H1 (cell line): ENCODE results near the gene AFG1L. TPM values are rescaled to one million over a fixed set of nuclear protein-coding genes. Genes with fewer than 3 reads are reported as not detected.

Experiments
- CTCF ChIA-PET: fragments of 300-600 bp; sonication (Branson Sonifier 250); formaldehyde crosslinking; loops from one replicate; lab custom pipeline; 2021; ENCODE audit not compliant: partially characterized antibody; lab: Charles Lee
- POLR2A ChIA-PET: fragments of 300-600 bp; sonication (Branson Sonifier 250); formaldehyde crosslinking; loops from one replicate; lab custom pipeline; 2021; ENCODE audit warnings: inconsistent platforms; ENCODE audit not compliant: partially characterized antibody; lab: Charles Lee
- DNase-seq, 2 experiments: peaks; one replicate each; pipeline versions ENCODE4 v3.0.0 to v3.0.0-alpha.2; 2010 to 2022; ENCODE audit warnings: low spot score in 2 of 2, low read depth in 1 of 2, mixed read lengths in 1 of 2
- FAIRE-seq: peaks from 2 replicates; lab custom pipeline; 2011; peaks lifted over from hg19 to GRCh38; lab: Jason Lieb, UNC
- H2AFZ ChIP-seq: 2 replicates; pipeline ENCODE4 v1.8.1; 2012; ENCODE audit warnings: low read length, inconsistent platforms
- H2AK5ac ChIP-seq: 2 replicates; pipeline ENCODE4 v1.6.1; 2013; ENCODE audit warnings: low read depth, low read length
- H2BK120ac ChIP-seq: replicated peaks from 2 replicates; pipeline ENCODE3; 2013; ENCODE audit warnings: low read depth, low read length, inconsistent platforms
- H2BK12ac ChIP-seq: 2 replicates; pipeline ENCODE4 v1.6.1; 2013; ENCODE audit warnings: low read depth, low read length
- H2BK15ac ChIP-seq: 2 replicates; pipeline ENCODE4 v1.6.1; 2013; ENCODE audit warnings: low read length
- H2BK20ac ChIP-seq: 2 replicates; pipeline ENCODE4 v1.6.1; 2013; ENCODE audit warnings: low read length
- H2BK5ac ChIP-seq: 2 replicates; pipeline ENCODE4 v1.6.1; 2013; ENCODE audit warnings: low read depth, low read length
- H3K14ac ChIP-seq: 2 replicates; pipeline ENCODE4 v1.6.1; 2013; ENCODE audit warnings: inconsistent platforms; ENCODE audit not compliant: insufficient read length
- H3K18ac ChIP-seq: 2 replicates; pipeline ENCODE4 v1.6.1; 2013; ENCODE audit warnings: low read length; ENCODE audit errors: extremely low read depth
- H3K23ac ChIP-seq: 2 replicates; pipeline ENCODE4 v1.6.1; 2013; ENCODE audit warnings: inconsistent platforms; ENCODE audit not compliant: insufficient read length
- H3K23me2 ChIP-seq: 2 replicates; pipeline ENCODE4 v1.6.1; 2013; ENCODE audit warnings: low read depth, low read length
- H3K27ac ChIP-seq: 2 replicates; pipeline ENCODE4 v1.6.1; 2011; ENCODE audit warnings: low read depth, low read length, inconsistent platforms
- H3K27me3 ChIP-seq, 4 experiments: replicated peaks in 1 of 4; 1 replicate in 1 of 4; 2 replicates in 3 of 4; pipeline versions ENCODE4 v1.6.1 to v1.8.1; 2011 to 2013; ENCODE audit warnings: low read length in 3 of 4, mild to moderate bottlenecking in 3 of 4, inconsistent platforms in 2 of 4, mixed read lengths in 2 of 4, moderate library complexity in 1 of 4; ENCODE audit not compliant: control insufficient read depth in 3 of 4, insufficient read depth in 3 of 4; ENCODE audit errors: extremely low read depth in 1 of 4
- H3K36me3 ChIP-seq, 4 experiments: 2 replicates each; pipeline versions ENCODE4 v1.6.1 to v1.8.1; 2011 to 2013; ENCODE audit warnings: mild to moderate bottlenecking in 4 of 4, low read length in 3 of 4, moderate library complexity in 2 of 4, control low read depth in 1 of 4, inconsistent platforms in 1 of 4; ENCODE audit not compliant: insufficient read depth in 4 of 4, control insufficient read depth in 2 of 4
- H3K4ac ChIP-seq: replicated peaks from 2 replicates; pipeline ENCODE3; 2013; ENCODE audit warnings: low read length, low read depth, mixed read lengths, inconsistent platforms; ENCODE audit not compliant: insufficient read length
- H3K4me1 ChIP-seq, 4 experiments: replicated peaks in 1 of 4; 1 replicate in 1 of 4; 2 replicates in 3 of 4; pipeline versions ENCODE4 v1.6.1 to v1.8.1; 2011 to 2013; ENCODE audit warnings: low read length in 3 of 4, inconsistent platforms in 2 of 4, mixed read lengths in 1 of 4; ENCODE audit not compliant: insufficient read depth in 4 of 4, control insufficient read depth in 3 of 4
- H3K4me2 ChIP-seq, 2 experiments: 2 replicates each; pipeline versions ENCODE4 v1.6.1 to v1.8.1; 2011 to 2013; ENCODE audit warnings: low read depth in 2 of 2, low read length in 2 of 2, control low read depth in 1 of 2, inconsistent platforms in 1 of 2, mild to moderate bottlenecking in 1 of 2; ENCODE audit not compliant: insufficient read depth in 1 of 2
- H3K4me3 ChIP-seq, 4 experiments: fragments of 200-600, 300-600 bp in 1 of 4; sonication (generic), shearing (Covaris generic), sonication (Bioruptor Twin) in 1 of 4; 2 replicates each; pipeline versions ENCODE4 v1.5.1 to v1.8.1; 2011 to 2016; ENCODE audit warnings: low read length in 4 of 4, low read depth in 3 of 4, control low read depth in 2 of 4, inconsistent platforms in 2 of 4, mild to moderate bottlenecking in 2 of 4, mixed read lengths in 1 of 4, moderate library complexity in 1 of 4; ENCODE audit not compliant: insufficient read depth in 2 of 4; ENCODE audit errors: extremely low read depth in 1 of 4
- H3K56ac ChIP-seq: replicated peaks from 2 replicates; pipeline ENCODE3; 2013; ENCODE audit warnings: low read depth, mild to moderate bottlenecking, mixed read lengths, low read length, inconsistent platforms; ENCODE audit not compliant: insufficient read length
- H3K79me1 ChIP-seq: 2 replicates; pipeline ENCODE4 v1.6.1; 2013; ENCODE audit warnings: low read depth, low read length, control low read depth
- H3K79me2 ChIP-seq, 2 experiments: 2 replicates each; pipeline versions ENCODE4 v1.6.1 to v1.8.1; 2012 to 2013; ENCODE audit warnings: low read length in 2 of 2, mild to moderate bottlenecking in 2 of 2, inconsistent platforms in 1 of 2; ENCODE audit not compliant: insufficient read depth in 2 of 2, control insufficient read depth in 1 of 2
- H3K9ac ChIP-seq, 4 experiments: replicated peaks in 1 of 4; 1 replicate in 1 of 4; 2 replicates in 3 of 4; pipeline versions ENCODE4 v1.6.1 to v1.8.1; 2011 to 2013; ENCODE audit warnings: low read depth in 3 of 4, low read length in 3 of 4, control low read depth in 2 of 4, mild to moderate bottlenecking in 2 of 4, moderate library complexity in 2 of 4, inconsistent platforms in 1 of 4; ENCODE audit errors: extremely low read depth in 1 of 4
- H3K9me3 ChIP-seq, 2 experiments: 2 replicates each; pipeline versions ENCODE4 v1.6.1 to v1.8.1; 2012 to 2013; ENCODE audit warnings: mild to moderate bottlenecking in 2 of 2, moderate library complexity in 2 of 2, control low read depth in 1 of 2, inconsistent platforms in 1 of 2, low read depth in 1 of 2, low read length in 1 of 2, mixed read lengths in 1 of 2; ENCODE audit not compliant: insufficient read depth in 2 of 2
- H4K20me1 ChIP-seq, 2 experiments: replicated peaks in 1 of 2; 2 replicates each; pipeline versions ENCODE3 to v1.8.1; 2011 to 2013; ENCODE audit warnings: inconsistent platforms in 2 of 2, low read length in 2 of 2, mild to moderate bottlenecking in 1 of 2; ENCODE audit not compliant: insufficient read depth in 2 of 2, control insufficient read depth in 1 of 2
- H4K5ac ChIP-seq: 2 replicates; pipeline ENCODE4 v1.6.1; 2013; ENCODE audit warnings: low read length, low read depth, mixed read lengths, inconsistent platforms; ENCODE audit not compliant: insufficient read length
- H4K8ac ChIP-seq: 2 replicates; pipeline ENCODE4 v1.8.0; 2013; ENCODE audit warnings: mild to moderate bottlenecking, moderate library complexity, low read length, inconsistent platforms; ENCODE audit not compliant: insufficient read depth; ENCODE audit errors: extremely low read depth
- H4K91ac ChIP-seq: replicated peaks from 2 replicates; pipeline ENCODE3; 2013; ENCODE audit warnings: low read length, mixed read lengths, inconsistent platforms; ENCODE audit not compliant: insufficient read length
- CEBPB ChIP-seq: IDR thresholded peaks from 2 replicates; pipeline ENCODE4 v1.6.1; 2012; ENCODE audit warnings: low read depth, low read length
- GTF2F1 ChIP-seq: IDR thresholded peaks from 2 replicates; pipeline ENCODE4 v1.6.1; 2012; ENCODE audit warnings: low read depth, low read length, improper control_type of control experiment, borderline replicate concordance
- SP2 ChIP-seq: IDR thresholded peaks from 2 replicates; pipeline ENCODE4 v1.6.1; 2012; ENCODE audit warnings: mild to moderate bottlenecking, low read length, inconsistent platforms
- WGBS, 2 experiments: shearing (Covaris generic) in 1 of 2; methylation state at CpG; one replicate each; pipeline versions ENCODE4 v1.1.6 to v1.1.7; 2013 to 2015; ENCODE audit warnings: low lambda C conversion rate in 2 of 2, mixed read lengths in 2 of 2, inconsistent platforms in 1 of 2, low coverage in 1 of 2, missing lambda C conversion rate in 1 of 2; ENCODE audit not compliant: insufficient replicate concordance in 2 of 2, insufficient coverage in 1 of 2, insufficient read length in 1 of 2; ENCODE audit errors: extremely low coverage in 1 of 2, missing lambda C conversion rate in 1 of 2; 5-methylcytosine and 5-hydroxymethylcytosine counted together
- polyA plus RNA-seq, 7 experiments: library from polyadenylated mRNA; depleted of rRNA in 3 of 7; stranded (reverse) in 5 of 7; unstranded in 2 of 7; fragments of >200 nt in 5 of 7; fragments of 200-250 nt in 2 of 7; gene quantifications; 1 replicate in 5 of 7; 2 replicates in 1 of 7; 4 replicates in 1 of 7; pipeline versions ENCODE4 v1.2.1 to v1.2.3, GENCODE V29; 2011 to 2013; ENCODE audit warnings: missing spikeins in 2 of 7, mixed read lengths in 2 of 7
- total RNA-seq: library from RNA; stranded (reverse); fragmentation: NEBNext Ultra II Directional; extraction: Animal tissue kit (Norgen Biotek cat#: 25700); gene quantifications from 2 replicates; pipeline ENCODE4 v1.2.1, GENCODE V29; 2021

Gene AFG1L
- total and polyA plus RNA-seq, 2 of the 8 experiments (the other 6 are each of a cell fraction or from before 2014, with no cell fraction given), result 0.98 to 5.7 TPM

DNA sequence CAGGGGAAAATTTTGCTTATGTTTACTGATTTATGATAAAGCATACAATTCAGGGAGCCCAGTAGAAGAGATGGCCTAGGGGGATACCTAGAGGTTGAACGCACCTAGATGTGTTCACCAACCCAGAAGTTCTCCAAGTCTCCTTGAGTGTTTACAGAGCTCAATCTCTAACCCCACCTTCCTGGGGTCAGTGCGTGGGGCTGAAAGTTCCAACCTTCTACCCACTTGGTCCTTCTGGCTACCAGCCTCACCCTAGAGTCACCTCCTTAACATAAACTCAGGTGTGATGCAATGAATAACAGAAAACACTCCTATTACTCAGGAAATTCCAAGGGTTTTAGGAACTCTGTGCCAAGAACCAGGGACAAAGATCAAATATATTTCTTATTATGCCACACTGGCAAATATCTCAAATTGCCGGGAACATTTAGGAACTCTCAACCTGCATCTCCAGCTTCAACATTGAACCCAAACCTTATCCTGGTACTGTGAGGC, 26.4 kb downstream of the AFG1L start:
- H3K36me3 ChIP-seq, result no peaks in the 10 kb centered on the region; a peak in 1 of 8 replicates
- FAIRE-seq (no peak), DNase-seq (no peak)
- no peak overlapping the region for H3K4me2 ChIP-seq
- no peak overlapping the region for H3K4ac ChIP-seq
- H2AK5ac ChIP-seq, result no peak overlapping the region
- no peaks in the 10 kb centered on the region for H3K79me1 ChIP-seq
- H3K23me2 ChIP-seq, result no peaks in the 10 kb centered on the region
- H3K4me3 ChIP-seq, result no peak overlapping the region
- H2BK20ac ChIP-seq, result no peak overlapping the region
- no peaks in the 10 kb centered on the region for H3K9me3 ChIP-seq
- no peaks in the 10 kb centered on the region for H3K4me1 ChIP-seq
- H3K56ac ChIP-seq, result no peak overlapping the region
- WGBS, 2 experiments, result 91% methylated on average over 3 of the region's 3 CpGs; no CpG with 5 or more reads in 1 of the 2 experiments
- no peak overlapping the region for H2BK5ac ChIP-seq
- H4K8ac ChIP-seq, result no peak overlapping the region
- H3K27ac ChIP-seq, result no peak overlapping the region
- CTCF ChIA-PET, result interaction anchor here (0.8 to 1.5 kb wide), 3 partner anchors 16 to 18 kb away, joined by 3 to 6 read pairs (median 3); no protein-coding TSS in a partner anchor
- no peak overlapping the region for H3K18ac ChIP-seq
- POLR2A ChIA-PET, result interaction anchor here (2.1 kb wide), 1 partner anchor 26 kb away, joined by 4 read pairs; the partner anchor contains the start of gene AFG1L
- H2AFZ ChIP-seq, result no peak overlapping the region
- H2BK15ac ChIP-seq, result no peak overlapping the region
- no peak overlapping the region for H4K91ac ChIP-seq
- H3K9ac ChIP-seq, result no peak overlapping the region
- no peaks in the 10 kb centered on the region for H3K79me2 ChIP-seq
- no peak overlapping the region for H3K23ac ChIP-seq
- H3K27me3 ChIP-seq, result no peaks in the 10 kb centered on the region
- no peak for TF ChIP-seq CEBPB
- no peak for TF ChIP-seq SP2
- TF ChIP-seq GTF2F1, result no peak
- H4K5ac ChIP-seq, result no peak overlapping the region
- no peaks in the 10 kb centered on the region for H4K20me1 ChIP-seq
- no peak overlapping the region for H2BK12ac ChIP-seq
- H2BK120ac ChIP-seq, result no peak overlapping the region
- H3K14ac ChIP-seq, result no peak overlapping the region
